Ramos (cell line): ENCODE measurements around the gene CEACAM3.
"Not testable (repeated sequence)": the region's sequence is repeated elsewhere in the genome, so short reads cannot be mapped to it uniquely, and the experiment has no call there.

ENCODE experiments used
- in situ Hi-C: fragments of 300-500 bp; cut with MboI; formaldehyde crosslinking; loops from one replicate; pipeline ENCODE4 v1.14.3; 2022; ENCODE audit warnings: low sequenced_read_pairs; ENCODE audit not compliant: unreplicated experiment

The CEACAM3 gene

DNA sequence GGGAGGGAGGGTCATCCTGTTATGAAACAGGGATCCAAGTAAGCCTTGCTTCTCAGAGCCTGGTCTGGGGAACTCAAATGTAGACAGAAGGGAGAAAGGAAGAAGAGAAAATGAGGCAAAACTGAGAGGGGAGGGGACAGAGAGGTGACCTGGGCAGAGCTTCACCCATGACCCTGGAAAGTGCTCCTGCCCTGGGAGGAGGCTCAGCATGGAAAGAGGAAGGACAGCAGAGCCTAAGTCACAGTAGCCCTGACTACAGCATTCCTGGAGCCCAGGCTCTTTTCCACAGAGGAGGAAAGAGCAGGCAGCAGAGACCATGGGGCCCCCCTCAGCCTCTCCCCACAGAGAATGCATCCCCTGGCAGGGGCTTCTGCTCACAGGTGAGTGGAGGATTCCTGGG lies at the start of gene CEACAM3:
Gene CEACAM3, plus strand, starts transcription at position 226 of the 400 bp plus-strand sequence. Its CDS starts 91 bp downstream, at position 317.
- in situ Hi-C loops = no loop called here

DNA sequence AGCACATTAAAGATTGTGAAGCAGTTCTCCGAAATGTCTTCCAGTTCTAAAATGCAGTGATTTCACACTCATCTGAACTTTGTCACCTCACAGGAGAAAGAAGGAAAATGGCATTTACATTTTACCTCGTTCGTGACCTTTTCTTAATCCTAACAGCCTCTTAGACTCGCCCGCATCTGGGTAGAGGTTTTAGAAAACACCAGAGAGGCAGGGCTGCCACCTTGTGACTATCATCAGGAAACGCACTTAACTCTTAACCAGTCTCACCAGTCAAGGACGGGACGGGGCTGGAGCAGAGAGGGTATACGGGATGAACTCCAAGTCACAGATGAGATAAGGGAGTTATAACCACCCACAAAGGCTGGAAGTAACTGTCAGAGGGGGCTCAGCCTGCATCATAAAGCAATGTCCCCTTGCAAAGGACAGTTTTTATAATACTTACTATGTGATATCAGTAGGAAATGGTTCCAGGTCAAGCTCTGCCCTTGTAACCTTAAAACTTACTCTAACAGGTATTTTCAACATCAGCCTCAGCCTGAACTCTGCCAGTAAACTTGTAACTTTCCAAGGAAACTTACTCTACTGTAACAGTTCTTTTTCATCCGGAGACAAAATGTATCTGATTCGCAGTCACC lies 49.7 kb upstream of the CEACAM3 start:
- in situ Hi-C loops = no loop called here

DNA sequence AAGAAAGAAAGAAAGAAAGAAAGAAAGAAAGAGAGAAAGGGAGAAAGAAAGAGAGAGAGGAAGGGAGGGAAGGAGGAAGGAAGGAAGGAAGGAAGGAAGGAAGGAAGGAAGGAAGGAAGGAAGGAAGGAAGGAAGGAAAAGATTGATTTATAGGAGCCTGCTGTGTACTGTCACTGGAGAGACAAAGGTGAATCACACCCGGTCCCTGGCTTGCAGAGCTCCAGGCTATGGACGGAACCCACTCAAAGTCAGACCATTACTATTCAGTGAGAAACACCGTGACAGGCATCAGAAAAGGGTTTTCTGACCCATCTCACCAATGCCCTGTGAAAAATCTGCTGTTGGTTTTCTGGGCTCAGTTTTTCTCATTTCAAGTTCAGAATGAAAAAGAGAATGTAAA lies 48.4 kb upstream of the CEACAM3 start:
- in situ Hi-C loops = no loop called here

DNA sequence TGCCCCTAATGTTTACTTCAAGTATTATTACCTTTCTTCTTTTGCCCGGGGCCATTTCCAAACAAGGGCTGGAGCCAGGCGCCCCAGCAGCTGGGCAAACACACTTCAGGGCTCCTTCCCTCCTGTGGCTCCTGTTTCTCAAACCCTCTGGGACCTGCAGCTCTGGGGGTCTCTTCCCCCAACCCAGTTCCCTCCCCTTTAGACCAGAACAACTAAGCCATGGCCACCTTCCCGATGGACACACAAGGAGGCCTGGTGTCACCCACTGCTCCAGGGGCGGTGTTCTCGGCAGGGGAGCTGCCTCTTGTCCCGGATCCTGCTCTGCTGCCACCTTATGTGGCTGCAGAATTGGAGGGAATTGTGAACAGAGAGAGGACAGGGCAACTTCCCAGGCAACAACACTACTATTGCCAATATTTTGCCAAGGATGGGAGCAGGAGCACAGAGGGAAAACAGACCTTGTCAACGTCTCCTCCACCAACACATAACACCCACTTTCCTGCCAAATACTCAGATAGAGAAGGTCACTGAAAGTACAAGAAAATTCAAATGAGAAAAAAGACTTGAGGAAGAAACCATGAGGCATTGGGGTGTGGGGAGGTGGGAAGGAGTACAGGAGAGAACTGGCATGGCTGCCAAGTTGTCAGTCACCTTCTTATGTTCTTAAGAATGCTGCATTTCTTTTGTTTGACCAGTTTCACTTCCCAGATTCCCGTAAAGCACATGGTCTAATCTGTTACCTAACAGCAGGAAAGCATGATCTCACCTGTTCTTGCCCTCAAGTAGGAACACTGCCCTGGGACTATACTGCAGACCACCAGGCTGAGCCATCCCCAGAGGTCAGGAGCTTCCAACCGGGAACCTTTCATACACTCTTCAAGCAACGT lies 45.9 kb upstream of the CEACAM3 start:
- in situ Hi-C loops = not testable (repeated sequence)

DNA sequence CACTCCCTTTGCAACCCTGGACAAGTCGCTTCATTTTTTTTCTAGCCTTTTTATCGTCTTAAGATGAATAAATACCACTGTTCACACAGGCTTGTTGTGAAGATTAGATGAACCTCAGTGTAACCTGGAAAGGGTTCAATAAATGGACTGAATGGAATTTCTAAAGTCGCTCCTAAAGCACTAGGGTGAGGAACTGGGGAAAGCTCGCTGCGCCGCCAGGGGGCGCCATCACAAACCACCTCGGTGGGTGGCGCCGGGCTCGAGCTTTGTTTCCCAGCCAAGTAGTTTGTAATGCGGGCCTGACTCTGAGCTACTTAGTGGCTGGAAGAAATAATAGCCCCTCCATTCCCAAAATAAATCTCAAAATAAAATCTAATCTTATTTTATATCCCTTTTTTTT lies 43.2 kb upstream of the CEACAM3 start:
- in situ Hi-C loops = no loop called here

DNA sequence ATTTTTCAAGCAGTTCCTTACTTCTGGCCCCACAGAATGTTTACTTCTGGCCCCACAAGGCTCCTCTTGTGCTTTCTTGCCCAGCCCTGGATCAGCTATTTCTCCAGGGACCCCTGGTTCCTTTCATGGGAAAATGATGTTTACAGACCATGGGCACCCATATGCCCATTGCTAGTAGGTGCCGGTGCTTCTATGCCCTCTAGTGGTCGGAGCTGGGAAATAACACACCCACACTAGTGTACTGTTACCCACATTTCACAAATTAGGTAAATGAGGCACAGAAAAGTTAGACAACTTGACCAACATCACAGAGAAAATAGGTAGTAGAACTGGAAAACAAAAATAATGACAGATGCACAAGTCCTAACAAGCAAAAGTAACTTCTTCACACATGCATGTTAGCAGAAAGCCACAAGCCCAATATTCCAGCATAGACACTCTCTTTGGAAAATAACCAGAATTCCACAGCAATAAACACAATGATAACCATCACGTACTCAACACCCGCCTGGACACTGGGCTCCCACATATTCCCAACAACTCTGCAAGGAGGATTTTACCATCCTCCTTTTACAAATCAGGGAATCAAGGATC lies 42.4 kb upstream of the CEACAM3 start:
- in situ Hi-C loops = no loop called here

DNA sequence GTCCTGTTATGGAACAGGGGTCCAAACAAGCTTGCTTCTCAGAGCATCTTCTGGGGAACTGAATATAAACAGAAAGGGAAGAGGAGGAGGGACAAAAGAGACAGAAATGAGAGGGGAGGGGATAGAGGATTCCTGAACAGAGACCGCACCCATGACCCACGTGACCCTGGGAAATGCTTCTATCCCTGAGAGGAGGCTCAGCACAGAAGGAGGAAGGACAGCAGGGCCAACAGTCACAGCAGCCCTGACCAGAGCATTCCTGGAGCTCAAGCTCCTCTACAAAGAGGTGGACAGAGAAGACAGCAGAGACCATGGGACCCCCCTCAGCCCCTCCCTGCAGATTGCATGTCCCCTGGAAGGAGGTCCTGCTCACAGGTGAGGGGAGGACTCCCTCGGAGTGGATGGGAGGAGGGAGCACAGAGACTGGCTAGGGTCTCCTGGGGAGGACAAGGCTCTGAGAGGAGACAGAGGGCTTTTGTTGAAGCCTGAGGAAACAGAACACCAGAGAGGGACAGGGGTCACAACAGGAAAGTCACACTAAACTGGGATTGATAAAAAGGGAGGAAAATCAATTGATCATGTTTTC lies 41.0 kb upstream of the CEACAM3 start, which contains the start of gene CEACAM6:
Gene CEACAM6, plus strand, starts transcription at position 203 of the 586 bp plus-strand sequence. Its CDS starts 109 bp downstream, at position 312.
- in situ Hi-C loops = no loop called here

DNA sequence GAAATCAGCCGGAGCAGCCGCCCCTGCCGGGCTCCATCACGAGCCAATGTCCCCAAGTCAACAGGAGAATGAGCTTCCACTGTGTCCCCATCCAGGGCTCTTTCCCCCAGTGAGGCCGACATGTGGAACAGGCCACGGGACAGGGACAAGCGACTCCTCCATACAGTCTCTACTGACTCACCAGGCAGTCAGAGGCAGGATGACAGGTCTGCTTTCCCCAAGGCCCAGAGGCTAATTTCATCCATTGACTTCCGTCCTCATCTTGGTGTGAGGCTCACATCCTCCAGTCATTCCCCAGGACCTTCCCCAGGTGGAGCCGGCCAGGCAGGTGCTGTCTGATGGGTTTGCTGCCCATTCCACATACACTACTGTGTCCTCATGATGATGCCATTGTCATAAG lies 37.5 kb upstream of the CEACAM3 start:
- in situ Hi-C loops = no loop called here

DNA sequence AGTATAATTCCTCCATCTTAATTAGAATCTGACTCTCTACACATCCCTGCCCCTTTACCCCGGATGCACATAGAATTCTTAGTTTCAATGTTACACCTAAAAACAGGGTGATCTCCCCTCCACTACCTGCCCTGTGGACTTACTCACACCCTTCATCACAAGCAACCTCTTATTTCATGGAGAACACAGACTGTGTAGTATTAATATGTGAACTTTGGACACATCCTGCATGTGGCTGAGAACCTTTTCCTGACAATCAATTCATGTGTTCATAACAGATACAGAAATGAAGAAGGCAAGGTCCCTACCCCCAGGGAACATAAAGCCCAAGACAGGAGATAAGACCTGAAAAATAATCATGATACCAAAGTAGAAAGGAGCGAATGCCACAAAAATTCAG lies 29.3 kb upstream of the CEACAM3 start:
- in situ Hi-C loops = no loop called here

DNA sequence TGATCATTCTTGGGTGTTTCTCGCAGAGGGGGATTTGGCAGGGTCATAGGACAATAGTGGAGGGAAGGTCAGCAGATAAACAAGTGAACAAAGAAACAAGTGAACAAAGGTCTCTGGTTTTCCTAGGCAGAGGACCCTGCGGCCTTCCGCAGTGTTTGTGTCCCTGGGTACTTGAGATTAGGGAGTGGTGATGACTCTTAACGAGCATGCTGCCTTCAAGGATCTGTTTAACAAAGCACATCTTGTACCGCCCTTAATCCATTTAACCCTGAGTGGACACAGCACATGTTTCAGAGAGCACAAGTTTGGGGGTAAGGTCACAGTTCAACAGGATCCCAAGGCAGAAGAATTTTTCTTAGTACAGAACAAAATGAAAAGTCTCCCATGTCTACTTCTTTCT lies 28.3 kb upstream of the CEACAM3 start:
- in situ Hi-C loops = not testable (repeated sequence)

DNA sequence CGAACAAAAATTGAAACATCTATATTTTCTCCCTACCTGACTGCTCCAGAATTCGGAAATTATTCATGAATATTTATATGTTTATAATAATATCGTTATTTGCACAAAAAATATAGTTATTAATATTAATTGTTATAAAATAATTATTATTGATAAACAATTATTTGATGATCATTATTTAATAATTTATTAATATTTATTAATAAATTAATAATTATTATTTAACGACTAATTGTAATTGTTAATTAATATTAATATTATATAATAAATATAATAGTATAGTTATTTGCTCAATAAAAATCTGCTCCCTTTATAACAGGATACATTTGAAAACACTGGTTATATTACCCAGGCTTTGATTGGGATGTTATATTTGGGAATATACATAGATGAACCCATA lies 26.8 kb upstream of the CEACAM3 start:
- in situ Hi-C loops = no loop called here

DNA sequence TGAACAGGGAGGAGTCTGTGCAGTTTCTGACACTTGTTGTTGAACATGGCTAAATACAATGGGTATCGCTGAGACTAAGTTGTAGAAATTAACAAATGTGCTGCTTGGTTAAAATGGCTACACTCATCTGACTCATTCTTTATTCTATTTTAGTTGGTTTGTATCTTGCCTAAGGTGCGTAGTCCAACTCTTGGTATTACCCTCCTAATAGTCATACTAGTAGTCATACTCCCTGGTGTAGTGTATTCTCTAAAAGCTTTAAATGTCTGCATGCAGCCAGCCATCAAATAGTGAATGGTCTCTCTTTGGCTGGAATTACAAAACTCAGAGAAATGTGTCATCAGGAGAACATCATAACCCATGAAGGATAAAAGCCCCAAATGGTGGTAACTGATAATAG lies 25.0 kb upstream of the CEACAM3 start:
- in situ Hi-C loops = no loop called here

DNA sequence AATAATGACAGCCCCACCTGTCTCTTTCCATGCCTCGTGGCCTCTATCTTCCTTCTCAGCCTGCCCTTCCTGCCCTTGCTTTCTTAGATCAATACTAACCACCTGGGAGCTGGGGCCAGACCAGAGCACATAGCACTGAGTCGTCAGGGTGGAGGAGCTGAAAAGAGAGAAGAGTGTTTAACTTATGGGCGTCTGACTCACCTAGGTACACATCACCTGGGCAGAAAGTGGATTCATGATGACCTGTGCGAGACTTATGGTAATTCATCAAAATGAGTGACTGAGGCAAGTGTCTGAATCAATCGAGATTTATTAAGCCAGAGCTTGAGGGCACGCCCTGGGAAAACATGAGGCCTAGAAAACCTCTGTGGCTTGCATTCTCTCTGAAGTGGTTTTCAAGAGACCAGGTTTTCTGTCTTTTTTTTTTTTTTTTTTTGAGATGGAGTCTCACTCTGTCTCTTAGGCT lies 21.8 kb upstream of the CEACAM3 start:
- in situ Hi-C loops = no loop called here

DNA sequence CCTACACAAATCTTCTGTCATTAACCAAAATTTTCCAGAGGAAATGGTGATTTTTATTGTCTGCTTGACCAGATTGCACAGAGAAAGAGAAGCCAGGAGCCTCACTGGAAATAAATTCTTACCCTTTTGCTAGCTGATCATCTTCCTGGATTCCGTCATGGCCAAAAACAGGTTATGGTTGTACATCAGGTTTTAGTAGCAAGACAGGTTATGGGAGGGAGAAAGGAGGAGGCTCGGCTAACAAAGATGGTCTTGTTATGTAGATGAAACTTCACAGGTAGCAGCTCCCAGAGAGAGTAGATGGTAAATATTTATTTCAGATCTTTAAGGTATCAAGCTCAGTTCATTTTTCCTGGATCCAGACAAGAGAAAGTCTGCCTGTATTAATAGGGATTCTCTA lies 19.7 kb upstream of the CEACAM3 start:
- in situ Hi-C loops = no loop called here

DNA sequence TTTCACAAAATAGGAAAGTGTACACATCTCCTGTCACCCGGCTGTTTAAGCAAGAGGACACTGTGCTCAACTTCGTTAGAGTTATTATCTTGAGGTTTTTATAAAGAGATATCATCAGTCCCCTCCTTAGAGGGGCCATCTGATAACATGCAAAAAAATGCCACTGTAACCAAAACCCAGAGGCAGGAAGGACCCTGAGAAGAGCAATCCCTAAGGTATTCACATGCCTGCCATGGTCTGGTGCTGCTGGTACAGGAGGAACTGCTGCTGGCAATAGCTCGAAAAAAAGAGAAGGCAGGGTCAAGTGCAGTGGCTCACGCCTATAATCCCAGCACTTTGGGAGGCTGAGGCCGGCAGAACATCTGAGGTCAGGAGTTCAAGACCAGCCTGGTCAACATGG lies 12.8 kb upstream of the CEACAM3 start:
- in situ Hi-C loops = no loop called here

DNA sequence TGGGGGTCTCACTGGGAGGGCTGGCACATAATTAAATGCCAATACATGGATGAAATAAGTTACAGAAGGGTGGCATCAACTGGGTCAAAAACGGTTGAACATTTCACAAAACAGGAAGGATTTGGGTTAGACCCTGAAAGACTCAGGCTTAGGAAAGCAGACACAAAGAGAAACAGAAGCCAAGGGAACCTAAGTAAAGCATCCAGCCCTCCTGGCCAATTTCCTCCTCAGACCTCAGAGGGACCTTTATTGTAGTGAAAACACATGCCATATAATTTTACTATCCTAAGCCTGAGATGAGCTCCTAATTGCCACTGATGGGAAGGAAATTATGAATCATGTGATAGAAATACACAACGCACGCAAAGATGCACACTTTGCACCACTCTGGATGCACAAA lies 12.1 kb upstream of the CEACAM3 start:
- in situ Hi-C loops = no loop called here

DNA sequence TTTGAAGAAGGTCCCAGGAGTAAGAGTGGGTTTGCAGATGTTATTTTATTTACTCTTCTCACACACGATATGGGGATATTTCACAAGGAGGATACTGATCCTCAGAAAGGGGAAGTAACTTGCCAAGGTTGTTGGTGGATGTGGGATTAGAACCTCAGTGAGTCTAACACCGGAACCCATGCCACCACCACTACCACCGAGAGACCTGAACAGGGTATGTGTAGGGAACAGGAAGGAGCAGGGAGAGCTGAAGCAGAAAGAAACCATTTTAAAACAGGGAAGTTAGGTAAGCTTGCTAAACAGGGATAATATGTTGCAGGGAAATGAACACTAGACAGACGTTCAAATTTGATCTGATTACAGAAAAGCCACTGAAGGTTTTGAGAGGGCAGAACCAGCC lies 11.6 kb upstream of the CEACAM3 start:
- in situ Hi-C loops = no loop called here

DNA sequence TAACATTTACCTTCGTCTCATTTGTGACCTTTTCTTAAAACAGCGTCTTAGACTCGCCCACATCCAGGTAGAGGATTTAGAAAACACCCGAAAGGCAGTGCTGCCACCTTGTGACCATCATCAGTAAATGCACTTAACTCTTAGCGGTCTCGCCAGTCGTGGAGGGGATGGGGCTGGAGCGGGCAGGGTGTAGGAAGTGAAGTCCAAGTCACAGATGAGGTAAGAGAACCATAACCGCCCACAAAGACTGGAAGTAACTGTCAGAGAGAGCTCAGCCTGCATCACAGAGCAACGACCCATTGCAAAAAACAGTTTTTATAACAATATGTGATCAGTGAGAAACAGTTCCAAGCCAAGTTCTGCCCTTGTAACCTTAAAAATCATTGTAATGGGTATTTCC lies 10.7 kb upstream of the CEACAM3 start:
- in situ Hi-C loops = no loop called here

DNA sequence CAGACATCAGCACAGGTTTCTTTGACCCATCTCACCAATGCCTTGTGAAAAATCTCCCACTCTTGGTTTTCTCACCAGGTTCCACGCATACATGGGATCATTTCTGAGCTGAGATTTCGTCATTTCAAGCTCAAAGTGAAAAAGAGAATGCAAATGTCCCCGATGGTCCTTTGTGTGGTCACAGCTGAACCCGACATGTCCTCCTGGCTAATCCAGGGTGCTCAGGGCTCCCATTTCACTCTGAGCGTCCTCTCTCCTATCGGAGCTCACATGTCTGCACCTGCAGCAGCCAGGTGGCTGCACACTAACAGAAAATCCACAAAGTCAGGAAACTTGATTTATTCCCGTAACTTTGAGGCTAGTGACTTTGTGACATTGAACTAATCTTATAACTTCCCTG lies 9.3 kb upstream of the CEACAM3 start:
- in situ Hi-C loops = no loop called here

DNA sequence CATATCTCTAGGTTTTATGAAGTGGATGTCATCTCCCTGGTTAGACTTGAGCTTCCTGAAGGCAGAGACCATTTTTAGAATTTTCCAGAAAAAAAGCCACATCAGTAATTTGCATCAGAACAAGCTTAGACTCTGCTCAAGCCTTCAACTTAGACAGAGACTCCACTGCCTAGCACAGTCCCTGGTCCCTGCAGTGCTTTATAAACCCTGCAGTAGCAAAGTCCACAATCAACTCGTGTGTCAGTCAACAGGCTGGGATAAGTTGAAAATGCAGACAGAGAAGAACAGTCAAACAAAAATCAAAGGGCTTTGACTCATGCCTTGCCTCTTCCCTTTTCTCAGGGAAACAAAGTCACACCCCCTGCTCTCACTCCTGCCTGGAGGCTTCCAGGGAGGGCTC lies 7.9 kb upstream of the CEACAM3 start:
- in situ Hi-C loops = not testable (repeated sequence)

DNA sequence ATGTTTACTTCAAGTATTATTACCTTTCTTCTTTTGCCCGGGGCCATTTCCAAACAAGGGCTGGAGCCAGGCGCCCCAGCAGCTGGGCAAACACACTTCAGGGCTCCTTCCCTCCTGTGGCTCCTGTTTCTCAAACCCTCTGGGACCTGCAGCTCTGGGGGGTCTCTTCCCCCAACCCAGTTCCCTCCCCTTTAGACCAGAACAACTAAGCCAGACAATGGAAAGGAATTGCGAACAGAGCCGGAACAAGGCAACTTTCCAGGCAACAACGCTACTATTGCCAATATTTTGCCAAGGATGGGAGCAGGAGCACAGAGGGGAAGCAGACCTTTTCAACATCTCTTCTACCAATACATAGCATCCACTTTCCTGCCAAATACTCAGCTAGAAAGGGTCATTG lies 7.3 kb upstream of the CEACAM3 start:
- in situ Hi-C loops = not testable (repeated sequence)
